ENCODE measurements around the gene SUV39H2. TPM values are rescaled to one million over a fixed set of nuclear protein-coding genes. Genes with fewer than 3 reads are reported as not detected.
A peak's percentile ranks its signal among the peaks of the same experiment; 100 is the strongest.

The SUV39H2 gene, protein sequence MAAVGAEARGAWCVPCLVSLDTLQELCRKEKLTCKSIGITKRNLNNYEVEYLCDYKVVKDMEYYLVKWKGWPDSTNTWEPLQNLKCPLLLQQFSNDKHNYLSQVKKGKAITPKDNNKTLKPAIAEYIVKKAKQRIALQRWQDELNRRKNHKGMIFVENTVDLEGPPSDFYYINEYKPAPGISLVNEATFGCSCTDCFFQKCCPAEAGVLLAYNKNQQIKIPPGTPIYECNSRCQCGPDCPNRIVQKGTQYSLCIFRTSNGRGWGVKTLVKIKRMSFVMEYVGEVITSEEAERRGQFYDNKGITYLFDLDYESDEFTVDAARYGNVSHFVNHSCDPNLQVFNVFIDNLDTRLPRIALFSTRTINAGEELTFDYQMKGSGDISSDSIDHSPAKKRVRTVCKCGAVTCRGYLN
- total RNA-seq (1 to 10 TPM; 1.3 to 8.4 (median 5.5) TPM), polyA plus RNA-seq (1 to 10 TPM; 1.7 to 3.2 TPM)
- long read RNA-seq, donor 1, partial matches to known transcripts = 0 of 3 reads
- long read RNA-seq, donor 1, other reads (novel, unspliced or antisense) = 2 of 3 reads
- long read RNA-seq, donor 2, transcript SUV39H2-205 (5 exons, 2,959 nt) = major isoform, 6 of 10 reads
- long read RNA-seq, donor 2, partial matches to known transcripts = 3 of 10 reads
- long read RNA-seq, donor 2, other reads (novel, unspliced or antisense) = 1 of 10 reads
- long read RNA-seq, donor 3, partial matches to known transcripts = 0 of 6 reads
- long read RNA-seq, donor 3, other reads (novel, unspliced or antisense) = 2 of 6 reads

DNA sequence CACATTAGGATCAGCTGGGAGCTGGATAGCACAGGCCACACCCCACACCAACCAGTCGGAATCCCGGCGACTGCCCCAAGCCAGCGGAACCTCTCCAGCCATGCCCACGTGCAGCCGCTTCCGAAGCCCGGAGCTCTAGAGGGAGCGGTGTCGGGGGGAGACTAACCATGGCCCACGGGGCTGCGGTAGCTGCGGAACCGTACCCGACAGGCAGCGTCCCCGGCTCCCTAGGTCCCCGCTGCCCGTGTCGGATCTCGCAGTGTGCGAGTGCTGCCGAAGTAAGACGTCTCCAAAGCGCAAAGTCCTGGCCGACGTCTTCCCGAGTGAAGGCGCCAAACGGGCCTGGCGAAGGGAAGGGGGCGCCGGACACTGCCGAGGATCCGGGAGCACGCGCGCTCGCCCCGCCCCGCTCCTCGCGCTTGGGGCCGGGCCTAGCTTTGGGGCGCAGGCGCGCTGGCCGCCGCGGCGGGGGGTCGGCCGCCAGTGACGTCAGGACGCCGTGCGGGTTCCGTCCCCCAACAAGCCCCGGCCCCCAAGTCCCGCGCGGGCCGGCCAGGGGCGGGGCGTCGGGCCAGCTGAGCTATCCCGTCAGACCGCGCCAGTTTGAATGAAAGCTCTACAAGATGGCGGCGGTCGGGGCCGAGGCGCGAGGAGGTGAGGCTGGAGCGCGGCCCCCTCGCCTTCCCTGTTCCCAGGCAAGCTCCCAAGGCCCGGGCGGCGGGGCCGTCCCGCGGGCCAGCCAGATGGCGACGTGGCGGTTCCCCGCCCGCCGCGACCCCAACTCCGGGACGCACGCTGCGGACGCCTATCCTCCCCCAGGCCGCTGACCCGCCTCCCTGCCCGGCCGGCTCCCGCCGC lies at the start of gene SUV39H2:
Gene SUV39H2, plus strand, starts transcription at position 601 of the 858 bp plus-strand sequence. Its CDS starts 23 bp downstream, at position 624.
- peak in 1 of 2 donors; percentile 72 for TF ChIP-seq POLR2A (IDR thresholded peaks at IDR 0.05)
- TF ChIP-seq, protein P1, sequence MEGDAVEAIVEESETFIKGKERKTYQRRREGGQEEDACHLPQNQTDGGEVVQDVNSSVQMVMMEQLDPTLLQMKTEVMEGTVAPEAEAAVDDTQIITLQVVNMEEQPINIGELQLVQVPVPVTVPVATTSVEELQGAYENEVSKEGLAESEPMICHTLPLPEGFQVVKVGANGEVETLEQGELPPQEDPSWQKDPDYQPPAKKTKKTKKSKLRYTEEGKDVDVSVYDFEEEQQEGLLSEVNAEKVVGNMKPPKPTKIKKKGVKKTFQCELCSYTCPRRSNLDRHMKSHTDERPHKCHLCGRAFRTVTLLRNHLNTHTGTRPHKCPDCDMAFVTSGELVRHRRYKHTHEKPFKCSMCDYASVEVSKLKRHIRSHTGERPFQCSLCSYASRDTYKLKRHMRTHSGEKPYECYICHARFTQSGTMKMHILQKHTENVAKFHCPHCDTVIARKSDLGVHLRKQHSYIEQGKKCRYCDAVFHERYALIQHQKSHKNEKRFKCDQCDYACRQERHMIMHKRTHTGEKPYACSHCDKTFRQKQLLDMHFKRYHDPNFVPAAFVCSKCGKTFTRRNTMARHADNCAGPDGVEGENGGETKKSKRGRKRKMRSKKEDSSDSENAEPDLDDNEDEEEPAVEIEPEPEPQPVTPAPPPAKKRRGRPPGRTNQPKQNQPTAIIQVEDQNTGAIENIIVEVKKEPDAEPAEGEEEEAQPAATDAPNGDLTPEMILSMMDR (IDR thresholded peaks at IDR 0.05) = peak in 5 of 12 donors; percentile 13 to 37 (median 29)
- DNase-seq (peak; percentile 96 to 98 (median 97)), ATAC-seq (peak; percentile 89 to 98 (median 95))
- intact Hi-C loops (cut with DNase I) = loop anchor here in 8 of 10 donors (1.0 to 10.0 kb wide), 9 partner anchors 36 to 216 kb away; partner anchors contain the start of genes CDNF (in 5 of the 8), HSPA14 (in 5 of the 8), MSANTD7 (in 5 of the 8) and DCLRE1C (in 3 of the 8)
- Histone ChIP-seq H3K9me3 (no peaks in the 10 kb centered on the region), H3K4me3 (peak within 1 kb of the TSS; percentile 74 to 97 (median 90)), H3K27me3 (no peaks in the 10 kb centered on the region), H3K36me3 (no peaks in the 10 kb centered on the region), H3K27ac (peak within 1 kb of the TSS; percentile 82 to 99 (median 97)), H3K4me1 (peaks cover 0 to 36% (median 22%) of the 10 kb centered on the region in 12 donors)
- WGBS, 4 donors = 0 to 1% (median 0%) methylated on average over 34 to 102 of the region's 102 CpGs

DNA sequence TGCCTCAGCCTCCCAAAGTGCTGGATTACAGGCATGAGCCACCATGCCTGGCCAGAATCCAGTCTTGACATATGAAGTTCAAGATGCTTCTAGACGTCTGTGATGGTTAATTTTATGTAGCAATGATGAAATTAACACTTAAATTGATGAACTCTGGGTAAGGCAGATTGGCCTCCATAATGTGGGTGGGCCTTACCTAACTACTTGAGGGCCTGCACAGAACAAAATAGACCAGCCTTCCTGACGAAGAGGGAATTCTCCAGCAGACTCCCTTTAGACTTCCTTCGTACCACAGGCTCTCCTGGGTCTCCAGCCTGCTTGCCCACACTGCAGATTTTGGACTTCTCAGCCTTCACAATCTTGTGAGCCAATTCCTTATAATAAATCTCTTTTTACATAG lies 45.6 kb upstream of the SUV39H2 start:
- H3K27ac ChIP-seq = no peak overlapping the region
- 67 to 84% (median 76%) methylated on average over 3 of the region's 3 CpGs for WGBS, 4 donors
- no peak overlapping the region for H3K4me3 ChIP-seq
- ATAC-seq = no peak
- H3K9me3 ChIP-seq = no peaks in the 10 kb centered on the region
- H3K27me3 ChIP-seq = no peaks in the 10 kb centered on the region
- DNase-seq = no peak
- TF ChIP-seq, protein P1 (IDR thresholded peaks at IDR 0.05) = no peak
- TF ChIP-seq POLR2A (IDR thresholded peaks at IDR 0.05) = no peak
- H3K36me3 ChIP-seq = peaks cover 0 to 6% (median 0%) of the 10 kb centered on the region in 9 donors
- intact Hi-C loops (cut with DNase I) = loop anchor here in 1 of 10 donors (10.0 kb wide), 2 partner anchors 122 to 228 kb away; partner anchors contain the start of genes DCLRE1C and MEIG1
- peaks cover 0 to 13% (median 9%) of the 10 kb centered on the region in 12 donors for H3K4me1 ChIP-seq

DNA sequence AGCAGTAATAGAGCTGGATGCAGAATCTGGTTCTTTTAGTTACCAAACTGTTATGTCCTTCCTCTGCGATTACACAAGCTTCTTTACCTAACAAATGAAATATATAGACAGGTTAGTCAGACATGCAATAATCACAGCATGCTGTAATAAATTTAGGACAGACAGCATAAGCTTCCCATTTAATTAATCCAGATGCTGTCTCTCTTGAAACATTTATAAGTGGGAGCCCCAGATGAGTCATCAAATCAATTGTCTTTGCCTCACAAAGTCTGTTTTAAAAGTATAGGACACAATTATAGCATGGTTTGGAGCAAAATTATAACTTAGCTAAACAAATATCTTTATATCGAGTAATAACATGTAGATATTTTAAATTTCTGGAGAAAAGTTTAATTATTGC lies 42.5 kb upstream of the SUV39H2 start:
- intact Hi-C loops (cut with DNase I) = loop anchor here in 6 of 10 donors (5.0 to 10.0 kb wide), 6 partner anchors 41 to 234 kb away; partner anchors contain the start of genes MEIG1 (in 3 of the 6), SUV39H2 (in 3 of the 6) and DCLRE1C (in 2 of the 6)

More for the DNA sequence above, 42.5 kb upstream of the SUV39H2 start:
- TF ChIP-seq, protein P1 (IDR thresholded peaks at IDR 0.05) = no peak
- no peak for TF ChIP-seq POLR2A (IDR thresholded peaks at IDR 0.05)
- Histone ChIP-seq H3K9me3 (no peaks in the 10 kb centered on the region), H3K27ac (peak overlapping the region in 5 of 12 donors; percentile 94 to 98 (median 94)), H3K4me1 (peaks cover 5 to 26% (median 17%) of the 10 kb centered on the region in 12 donors), H3K36me3 (peaks cover 0 to 16% (median 13%) of the 10 kb centered on the region in 9 donors), H3K27me3 (no peaks in the 10 kb centered on the region), H3K4me3 (no peak overlapping the region)
- no peak for ATAC-seq
- 91 to 98% (median 95%) methylated on average over 2 of the region's 2 CpGs for WGBS, 4 donors
- DNase-seq = no peak
